NCI-H748 (cell line): Measurements from ENCODE around the gene MYPOP.
A peak's percentile ranks its signal among the peaks of the same experiment; 100 is the strongest.
"Not testable (repeated sequence)": the region's sequence is repeated elsewhere in the genome, so short reads cannot be mapped to it uniquely, and the experiment has no call there.

Experiments
- DNase-seq: peaks from one replicate; lab custom pipeline; 2025; ENCODE audit not compliant: unreplicated experiment; lab: John Stamatoyannopoulos, UW

MYPOP gene

GRCh38 chr19:45911291-45911690 is 8.9 kb upstream of the MYPOP start:
- no peak for DNase-seq

- no peak for DNase-seq
Observed at GRCh38 chr19:45908956-45909355, 6.5 kb upstream of the MYPOP start.

GRCh38 chr19:45906221-45906620 is 3.8 kb upstream of the MYPOP start:
- DNase-seq = no peak

- no peak for DNase-seq
Observed at GRCh38 chr19:45905011-45905410, 2.6 kb upstream of the MYPOP start.

GRCh38 chr19:45902651-45903625 is 525 bp upstream of the MYPOP start:
- peak; percentile 98 for DNase-seq

- DNase-seq = peak; percentile 63
Observed at GRCh38 chr19:45901432-45901911, 941 bp downstream of the MYPOP start.

- peak; percentile 51 for DNase-seq
Observed at GRCh38 chr19:45900738-45901431, 1.5 kb downstream of the MYPOP start.

GRCh38 chr19:45899919-45900589 is 2.4 kb downstream of the MYPOP start:
- no peak for DNase-seq

GRCh38 chr19:45899253-45899652 is 3.2 kb downstream of the MYPOP start:
- DNase-seq = no peak

GRCh38 chr19:45897261-45897812 is 5.1 kb downstream of the MYPOP start:
- DNase-seq = no peak

GRCh38 chr19:45895983-45896599 is 6.3 kb downstream of the MYPOP start:
- not testable (repeated sequence) for DNase-seq

GRCh38 chr19:45895519-45895972 is 6.9 kb downstream of the MYPOP start:
- no peak for DNase-seq

GRCh38 chr19:45890877-45891276 is 11.5 kb downstream of the MYPOP start:
- no peak for DNase-seq

GRCh38 chr19:45889210-45889885 is 13.1 kb downstream of the MYPOP start:
- DNase-seq = no peak

- no peak for DNase-seq
Observed at GRCh38 chr19:45887200-45887710, 15.2 kb downstream of the MYPOP start.

GRCh38 chr19:45886427-45887199 is 15.8 kb downstream of the MYPOP start:
- DNase-seq = peak; percentile 95

GRCh38 chr19:45885556-45886426 is 16.6 kb downstream of the MYPOP start, which contains the start of gene IRF2BP1:
Gene IRF2BP1 (minus strand): TSS chr19:45886141. CDS start chr19:45885774, 367 bp downstream.
- peak; percentile 97 for DNase-seq
